Stimulated activated CD8-positive, alpha-beta memory T cell treated with anti-CD3 and anti-CD28 coated beads, Interleukin-7, amount 100 ng/mL, for 1 hour (primary cell): ENCODE data around the gene DLX2.
"Not testable (repeated sequence)": the region's sequence is repeated elsewhere in the genome, so short reads cannot be mapped to it uniquely, and the experiment has no call there.

ENCODE experiments used
- DNase-seq, 2 donors: peaks; one replicate each; pipeline ENCODE4 v3.0.0-alpha.2; 2020; ENCODE audit warnings: low read depth in 2 of 2

The DLX2 gene

DNA sequence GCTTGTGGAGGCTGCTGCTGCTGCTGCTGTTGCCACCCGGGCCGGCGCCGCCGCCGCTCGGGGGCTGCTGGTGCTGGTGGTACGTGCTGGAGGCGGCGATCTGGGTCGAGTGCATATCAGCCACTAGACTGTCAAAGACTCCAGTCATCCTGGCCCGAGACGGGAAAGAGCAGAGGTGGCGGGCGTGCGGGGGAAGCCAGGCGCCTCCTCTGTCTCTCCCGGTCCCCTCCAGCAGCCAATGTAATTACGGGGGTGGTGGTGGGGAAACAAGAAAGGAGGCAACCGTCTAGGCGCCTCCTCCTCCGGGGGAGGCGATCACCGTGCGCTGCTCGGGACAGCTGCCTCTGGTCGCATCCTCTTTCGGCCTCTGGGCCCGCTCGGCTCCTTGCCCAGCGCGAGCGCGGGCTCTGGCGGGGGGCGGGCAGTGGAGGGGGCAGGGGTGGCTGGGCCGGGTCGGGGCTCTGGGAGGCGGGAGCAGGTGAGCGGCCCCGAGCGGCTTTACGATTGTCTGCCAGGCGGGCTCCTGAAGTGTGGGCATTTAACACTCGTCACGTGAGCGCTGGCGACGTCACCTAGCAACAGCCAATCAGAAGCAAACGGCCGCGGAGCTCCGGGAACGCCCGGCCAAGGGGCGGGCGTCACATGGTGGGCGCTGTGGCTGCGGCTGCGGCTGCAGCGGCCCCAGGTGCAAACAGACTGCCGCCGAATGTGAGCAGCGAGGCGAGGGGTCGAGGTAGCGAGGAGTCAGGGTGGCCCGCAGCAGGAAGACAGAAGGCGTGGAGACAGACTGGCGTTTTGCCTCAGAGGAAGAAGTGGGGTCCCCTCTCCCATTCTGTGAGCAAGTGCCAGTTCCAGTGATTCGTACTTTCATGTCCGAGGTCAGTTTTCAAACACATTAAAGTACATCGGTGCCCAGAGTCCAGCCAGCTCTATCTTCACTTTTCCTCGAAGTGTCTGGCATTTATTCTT, at the start of gene DLX2:
DLX2 (minus strand) TSS at position 510 of the 969 bp plus-strand sequence; CDS start at position 148, 362 bp downstream.
- DNase-seq, result no peak

DNA sequence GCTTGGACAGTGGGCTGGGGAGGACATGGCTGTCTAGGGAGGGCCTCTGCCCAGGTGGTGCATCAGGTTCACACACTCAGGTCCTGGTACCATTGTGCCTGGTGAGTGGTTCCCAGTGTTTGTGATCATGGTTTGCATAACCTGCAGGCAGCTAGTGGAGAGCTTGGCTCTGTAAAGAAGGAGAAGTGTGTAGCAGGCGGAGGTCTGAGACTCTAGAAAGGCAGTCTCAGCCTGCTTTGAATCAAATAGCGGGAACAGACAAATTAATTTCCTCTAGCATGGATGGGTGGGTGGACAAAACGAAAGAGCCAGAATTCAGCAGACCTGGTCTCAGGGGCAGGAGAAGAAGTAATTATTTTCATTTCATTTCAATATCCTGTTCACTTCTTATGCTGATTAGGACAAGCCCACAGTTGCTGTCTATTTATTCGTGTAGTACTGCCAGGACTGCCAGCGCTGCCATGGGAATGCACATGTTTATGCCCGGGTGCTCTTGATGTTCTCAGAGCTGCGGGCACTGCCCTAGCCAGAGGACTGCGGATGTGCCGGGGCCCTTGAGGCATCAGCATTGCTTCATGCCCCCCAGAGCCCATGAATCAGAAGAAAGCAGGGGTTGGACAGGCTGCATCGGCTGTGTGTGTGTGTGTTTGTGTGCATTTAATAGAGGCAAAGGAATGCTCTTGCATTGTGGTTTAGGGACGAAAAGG, 45.4 kb upstream of the DLX2 start:
- no peak for DNase-seq

DNA sequence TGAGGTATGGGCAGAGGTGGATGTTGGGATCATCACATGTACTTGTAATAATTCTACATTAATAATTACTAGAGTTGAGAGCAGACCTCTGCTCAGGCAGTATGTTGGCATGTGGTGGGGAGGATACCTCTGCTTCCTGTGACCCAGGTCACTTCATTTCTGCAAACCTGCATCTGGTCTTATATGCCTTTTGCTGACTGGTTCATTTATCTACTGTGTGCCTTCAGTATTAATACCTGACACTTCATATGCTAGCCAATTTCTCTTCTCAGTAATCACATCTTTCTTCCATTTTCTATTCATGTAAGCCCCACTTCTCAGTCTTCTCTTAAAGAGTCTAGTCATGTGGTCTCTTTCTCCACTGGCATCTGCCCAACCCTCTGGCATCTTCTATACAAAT, 41.1 kb upstream of the DLX2 start:
- no peak for DNase-seq

DNA sequence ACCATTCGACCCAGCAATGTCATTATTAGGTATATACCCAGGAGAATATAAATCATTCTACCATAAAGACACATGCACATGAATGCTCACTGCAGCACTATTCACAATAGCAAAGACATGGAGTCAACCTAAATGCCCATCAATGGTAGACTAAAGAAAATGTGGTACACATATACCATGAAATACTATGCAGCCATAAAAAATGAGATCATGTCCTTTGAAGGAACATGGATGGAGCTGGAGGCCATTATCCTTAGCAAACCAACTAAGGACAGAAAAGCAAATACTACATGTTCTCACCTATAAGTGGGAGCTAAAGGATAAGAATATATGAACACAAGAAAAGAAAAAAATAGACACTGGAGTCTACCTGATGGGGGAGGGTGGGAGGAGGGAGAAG, 36.0 kb upstream of the DLX2 start:
- DNase-seq, result not testable (repeated sequence)

DNA sequence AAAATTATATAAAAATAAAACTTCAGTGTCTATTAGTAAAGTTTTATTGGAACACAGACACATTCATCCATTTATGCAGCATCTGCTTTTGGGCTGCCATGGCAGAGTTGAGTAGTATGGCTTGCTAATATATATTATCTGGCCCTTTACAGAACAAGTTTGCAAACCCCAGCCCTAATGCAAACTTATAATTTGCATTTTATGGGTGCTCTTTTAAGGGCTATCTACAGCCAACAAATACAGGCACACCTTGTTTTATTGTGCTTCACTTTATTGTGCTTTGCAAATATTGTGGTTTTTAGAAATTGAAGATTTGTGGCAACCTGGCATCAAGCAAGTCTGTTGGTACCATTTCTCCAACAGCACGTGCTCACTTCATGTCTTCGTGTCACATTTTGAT, 35.2 kb upstream of the DLX2 start:
- DNase-seq, result no peak

DNA sequence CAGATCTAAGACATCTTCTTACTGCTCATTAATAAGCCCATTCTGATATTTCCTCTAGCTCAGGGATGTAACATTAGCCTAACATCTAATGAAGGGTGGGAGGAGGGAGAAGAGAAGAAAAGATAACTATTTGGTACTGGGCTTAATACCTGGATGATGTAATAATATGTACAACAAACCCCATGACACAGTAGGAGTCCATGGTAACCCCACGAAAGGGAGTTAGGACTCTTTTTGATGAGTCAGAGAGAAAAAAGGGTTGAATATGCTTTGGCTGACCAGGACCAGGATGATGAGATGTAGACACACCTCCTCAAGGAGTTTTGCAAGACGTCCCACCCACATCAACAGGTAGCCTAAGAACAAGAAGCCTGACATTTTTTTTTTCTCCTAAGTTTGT, 34.4 kb upstream of the DLX2 start:
- no peak for DNase-seq

DNA sequence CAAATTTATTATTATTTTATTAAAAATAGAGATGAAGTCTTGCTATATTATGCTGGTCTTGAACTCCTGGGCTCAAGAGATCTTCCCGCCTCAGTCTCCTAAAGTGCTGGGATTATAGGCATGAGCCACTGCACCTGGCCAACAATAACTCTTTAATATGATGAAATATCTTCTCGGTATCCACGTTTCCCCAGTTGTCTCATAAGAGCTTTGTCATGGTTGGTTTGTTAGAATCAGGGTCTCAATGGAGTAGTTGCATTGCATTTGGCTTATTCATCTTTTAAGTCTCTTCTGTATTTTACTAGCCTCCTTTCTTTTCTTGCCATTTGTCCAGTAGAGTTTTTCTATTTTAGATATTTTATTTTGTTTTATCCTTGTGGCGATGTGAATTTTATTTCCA, 32.7 kb upstream of the DLX2 start:
- DNase-seq, result no peak

DNA sequence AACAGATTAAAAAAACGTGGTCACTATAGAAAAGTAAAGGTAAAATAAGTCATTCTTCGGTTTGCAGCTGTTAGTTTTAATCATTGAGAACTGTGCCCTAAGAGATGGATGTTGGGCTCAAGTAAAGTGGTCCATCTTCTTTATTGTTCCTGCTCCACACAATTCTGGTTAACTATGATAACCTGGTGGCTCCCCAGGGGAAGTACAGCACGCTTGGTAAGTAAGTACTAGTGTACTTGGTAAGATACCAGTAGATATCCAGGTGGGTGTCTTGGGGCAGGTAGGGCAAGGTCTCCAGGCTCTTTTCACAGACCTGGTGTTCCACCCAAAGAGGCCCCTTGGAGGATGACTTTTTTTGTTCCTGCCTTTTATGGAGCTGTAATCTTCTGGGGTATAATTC, 31.6 kb upstream of the DLX2 start:
- DNase-seq, result no peak

DNA sequence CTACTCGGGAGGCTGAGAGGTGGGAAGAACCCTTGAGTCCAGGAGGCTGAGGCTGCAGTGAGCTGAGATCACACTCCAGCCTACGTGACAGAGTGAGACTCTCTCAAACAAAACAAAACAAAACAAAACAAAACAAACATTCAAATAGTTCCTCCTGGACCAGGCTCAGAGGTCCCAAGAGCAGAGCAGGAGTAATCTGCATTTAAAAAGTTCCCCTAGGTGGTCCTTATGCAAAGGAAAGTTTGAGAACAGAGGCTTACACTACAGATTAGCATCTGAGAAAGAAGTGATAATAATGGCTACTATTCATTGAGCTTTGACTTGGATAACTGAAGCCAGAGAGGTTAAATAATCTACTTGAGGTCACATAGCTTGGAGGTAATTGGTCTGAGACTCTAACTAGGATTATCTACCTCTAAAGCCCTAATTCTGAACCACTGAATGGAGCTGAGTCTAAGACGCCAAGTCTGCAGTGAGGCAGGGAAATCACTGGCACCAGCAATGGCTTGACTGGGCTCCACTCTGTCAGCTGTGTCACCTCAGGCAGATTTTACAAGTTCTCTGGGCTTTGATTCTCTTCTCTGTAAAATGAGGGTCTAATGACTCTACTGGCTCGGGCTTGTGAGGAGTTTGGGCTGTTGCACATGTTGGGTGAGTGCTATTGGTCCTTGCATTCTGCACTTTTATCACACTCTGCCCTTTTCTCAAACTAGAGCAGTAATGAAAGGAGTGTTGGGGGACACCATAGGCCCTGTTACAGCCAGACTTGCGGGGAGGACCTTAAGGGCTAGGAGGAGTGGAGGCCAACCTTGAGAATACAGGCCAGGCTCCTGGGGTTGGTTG, 29.2 kb upstream of the DLX2 start:
- no peak for DNase-seq

DNA sequence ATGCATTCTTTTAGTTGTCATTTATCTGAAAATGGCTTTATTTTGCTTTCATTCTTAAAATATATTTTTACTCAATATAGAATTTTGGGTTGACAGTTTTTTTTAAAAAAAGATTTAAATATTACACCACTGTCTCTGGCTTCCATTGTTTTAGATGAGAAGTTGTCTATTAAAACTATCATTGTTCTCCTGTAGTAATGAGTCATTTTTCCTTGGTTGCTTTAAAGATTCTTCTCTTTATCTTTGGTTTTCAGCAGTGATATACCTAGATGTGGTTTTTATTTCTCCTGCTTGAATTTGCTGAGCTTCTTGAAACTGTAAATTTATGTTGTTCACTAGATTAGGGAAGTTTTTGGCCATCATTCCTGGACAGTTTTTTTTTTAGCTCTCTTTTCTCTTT, 26.7 kb upstream of the DLX2 start:
- DNase-seq, result no peak

DNA sequence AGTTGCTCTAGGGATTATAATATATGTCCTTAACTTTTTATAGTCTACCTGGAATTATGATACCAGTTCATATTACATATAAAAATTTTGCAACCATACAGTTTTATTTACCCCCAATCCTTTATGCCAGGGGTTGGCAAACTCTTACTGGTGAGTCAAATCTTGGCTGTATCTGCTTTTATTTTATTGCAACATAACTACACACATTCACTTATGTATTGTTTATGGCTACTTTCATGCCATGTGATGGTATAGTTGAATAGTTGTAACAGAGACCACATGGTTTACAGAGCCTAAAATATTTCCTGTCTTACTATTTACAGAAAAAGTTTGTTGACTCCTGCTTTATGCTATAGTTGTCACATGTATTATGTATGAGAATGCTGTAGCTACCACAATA, 25.8 kb upstream of the DLX2 start:
- no peak for DNase-seq

DNA sequence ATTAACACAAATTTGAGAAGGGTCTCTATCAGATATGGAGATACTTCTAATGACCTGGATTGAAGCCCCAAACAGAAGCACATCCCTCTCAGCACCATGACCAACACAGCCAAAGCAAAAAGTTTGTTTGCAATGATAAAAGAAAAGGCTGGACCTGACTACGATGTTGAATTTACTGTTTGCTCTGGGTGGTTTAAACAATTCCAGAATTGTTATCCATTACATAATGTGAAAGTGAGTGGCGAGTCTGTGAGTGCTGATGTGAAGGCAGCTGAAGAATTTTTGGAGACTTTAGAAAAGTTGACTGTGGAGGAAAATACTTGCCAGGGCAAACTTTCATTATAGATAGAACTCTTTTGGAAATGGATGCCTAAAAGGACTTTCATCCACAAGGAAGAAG, 17.4 kb upstream of the DLX2 start:
- no peak for DNase-seq

DNA sequence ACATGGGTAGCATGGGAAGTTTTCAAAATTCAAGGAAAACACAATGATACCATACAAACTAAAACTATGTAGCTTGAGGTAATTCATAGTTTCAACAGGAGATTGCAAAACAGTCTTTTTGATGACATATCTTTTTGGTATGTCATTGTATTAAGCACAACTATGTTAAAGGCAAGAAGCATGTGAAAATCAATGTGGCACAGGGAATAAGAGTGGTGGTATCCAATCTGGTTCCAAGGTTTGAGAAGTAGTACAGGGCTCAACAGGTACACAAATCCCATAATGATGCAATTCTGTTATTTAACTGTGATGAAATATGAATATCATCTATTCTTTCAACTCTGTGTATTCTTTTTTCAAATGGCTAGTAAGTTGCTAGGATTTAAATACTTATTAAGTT, 16.4 kb upstream of the DLX2 start:
- no peak for DNase-seq

DNA sequence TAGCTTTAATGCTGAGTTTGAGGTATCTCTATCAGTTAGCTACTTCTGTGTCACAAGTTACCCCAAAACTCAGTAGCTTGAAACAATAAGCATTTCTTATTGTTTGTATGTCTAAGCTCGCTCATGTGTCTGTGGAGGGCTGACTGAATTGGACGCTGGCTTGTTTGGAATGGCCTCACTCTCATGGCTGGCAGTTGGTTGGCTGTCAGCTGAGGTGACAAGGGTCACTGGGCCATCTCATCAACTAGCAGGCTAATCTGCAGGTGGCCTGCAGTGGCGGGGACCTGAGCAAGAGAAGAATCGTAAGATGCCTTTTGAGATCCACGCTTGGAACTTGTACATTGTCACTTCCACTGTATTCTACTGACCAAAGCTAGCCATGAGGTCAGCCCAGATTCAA, 13.4 kb upstream of the DLX2 start:
- no peak for DNase-seq

DNA sequence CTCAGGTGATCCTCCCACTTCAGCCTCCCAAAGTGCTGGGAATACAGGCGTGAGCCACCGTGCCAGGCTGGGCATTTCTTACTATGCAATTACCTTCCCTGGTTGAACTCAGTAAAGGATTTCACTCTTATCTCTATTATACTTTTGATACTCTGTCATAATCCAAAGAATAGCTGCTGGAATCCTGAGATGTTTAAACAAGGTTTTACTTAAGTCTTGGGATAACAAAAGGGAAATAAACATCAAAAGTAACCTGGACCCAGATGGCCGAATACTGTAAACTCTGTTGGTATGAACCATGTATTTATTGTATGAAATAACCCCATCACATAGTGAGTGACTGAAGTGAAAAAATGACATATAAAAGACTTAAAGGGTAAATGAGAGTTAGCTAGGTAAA, 11.9 kb upstream of the DLX2 start:
- no peak for DNase-seq

DNA sequence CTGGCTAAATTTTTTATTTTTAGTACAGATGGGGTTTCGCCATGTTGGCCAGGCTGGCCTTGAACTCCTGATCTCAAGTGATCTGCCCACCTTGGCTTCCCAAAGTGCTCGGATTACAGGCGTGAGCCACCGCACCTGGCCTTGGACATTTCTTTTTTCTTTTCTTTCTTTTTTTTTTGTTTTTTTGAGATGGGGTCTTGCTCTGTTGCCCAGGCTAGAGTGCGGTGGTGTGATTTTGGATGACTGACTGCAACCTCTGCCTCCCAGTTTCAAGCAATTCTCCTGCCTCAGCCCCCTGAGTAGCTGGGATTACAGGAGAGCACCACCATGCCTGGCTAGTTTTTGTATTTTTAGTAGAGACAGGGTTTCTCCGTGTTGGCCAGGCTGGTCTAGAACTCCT, 11.5 kb upstream of the DLX2 start:
- not testable (repeated sequence) for DNase-seq

DNA sequence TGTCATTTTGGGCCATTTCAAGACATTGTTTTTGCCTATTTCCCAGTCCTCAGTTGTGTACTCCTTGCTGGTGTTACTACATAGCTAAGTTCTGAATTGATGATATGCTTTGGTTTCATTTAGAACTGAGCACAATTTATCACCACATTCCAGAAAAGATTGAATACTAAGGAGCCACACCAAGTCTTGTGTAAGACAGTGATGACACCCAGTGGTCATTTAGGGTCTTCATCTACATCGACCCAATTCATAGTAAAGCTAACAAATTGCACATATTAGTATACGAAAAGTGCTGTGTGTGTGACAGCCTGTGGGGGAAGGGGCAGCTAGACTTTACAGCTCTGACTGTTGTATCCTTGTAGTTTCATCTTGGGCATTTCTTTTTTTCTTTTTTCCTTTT, 10.9 kb upstream of the DLX2 start:
- DNase-seq, result no peak

DNA sequence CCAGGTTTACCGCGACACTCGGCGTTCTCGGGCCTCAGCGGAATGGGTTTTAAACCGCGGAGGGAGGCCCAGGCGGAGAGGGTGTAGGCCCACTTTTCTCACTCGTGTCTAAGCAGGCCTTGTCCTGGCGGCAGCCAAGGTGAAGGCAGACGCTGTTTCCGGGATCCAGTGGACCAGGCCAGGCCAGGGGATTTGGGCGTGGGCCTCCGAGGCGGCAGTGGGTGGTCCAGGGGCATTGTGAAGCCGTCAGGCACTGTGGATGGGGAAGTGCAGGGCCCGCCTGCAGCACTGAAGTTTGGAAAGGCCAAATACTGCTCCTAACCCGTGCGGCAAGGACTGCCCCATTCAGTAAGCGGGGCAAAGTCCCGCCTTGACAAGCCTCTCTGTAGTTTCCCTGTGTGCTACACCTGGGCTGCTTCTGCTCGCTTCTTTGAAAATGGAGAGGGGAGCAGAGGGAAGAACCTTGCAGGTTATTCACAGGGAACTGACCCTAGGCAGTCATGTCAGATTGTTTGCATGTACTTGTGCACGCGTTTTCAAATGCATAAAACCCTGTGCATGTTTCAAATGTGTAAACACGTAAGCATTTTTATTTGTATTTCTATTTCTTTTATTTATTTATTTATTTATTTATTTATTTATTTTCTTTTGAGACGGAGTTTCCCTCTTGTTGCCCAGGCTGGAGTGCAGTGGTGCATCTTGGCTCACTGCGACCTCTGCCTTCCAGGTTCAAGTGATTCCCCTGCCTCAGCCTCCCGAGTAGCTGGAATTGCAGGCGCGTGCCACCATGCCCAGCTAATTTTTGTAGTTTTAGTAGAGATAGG, 7.5 kb upstream of the DLX2 start:
- no peak for DNase-seq

DNA sequence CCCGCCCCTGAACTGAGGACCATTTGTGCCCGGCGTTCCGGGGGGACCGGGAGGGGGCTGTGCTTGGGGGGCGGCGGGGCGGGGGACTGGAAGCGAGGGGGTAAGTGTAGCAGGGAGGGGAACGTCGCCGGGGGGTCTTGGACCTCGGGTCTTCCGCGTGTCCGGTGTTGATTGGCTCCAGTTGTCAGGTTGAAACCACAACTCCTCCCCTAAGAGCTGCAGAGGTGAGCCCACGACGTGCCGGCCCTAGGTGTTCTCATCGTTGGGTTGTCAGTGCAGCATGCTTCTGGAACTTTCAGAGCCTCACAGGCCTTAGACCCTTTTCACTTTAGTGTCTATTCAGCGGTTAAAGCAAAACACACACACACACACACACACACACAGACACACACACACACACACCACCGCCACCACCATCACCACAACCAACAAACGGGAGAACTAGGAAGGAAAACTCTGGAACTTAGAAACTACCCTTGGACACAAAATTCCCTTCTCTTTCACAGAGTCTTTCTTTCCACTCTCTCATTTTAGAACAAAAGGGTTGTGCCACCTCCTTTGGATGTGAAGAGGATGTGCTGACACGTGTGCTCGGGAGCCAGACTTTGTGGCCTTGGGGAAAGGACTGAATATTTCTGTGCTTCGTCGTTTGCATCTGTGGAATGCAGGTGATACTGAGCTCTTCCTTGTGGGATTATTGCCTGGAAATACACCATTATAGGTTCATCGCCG, 6.7 kb upstream of the DLX2 start:
- DNase-seq, result no peak

DNA sequence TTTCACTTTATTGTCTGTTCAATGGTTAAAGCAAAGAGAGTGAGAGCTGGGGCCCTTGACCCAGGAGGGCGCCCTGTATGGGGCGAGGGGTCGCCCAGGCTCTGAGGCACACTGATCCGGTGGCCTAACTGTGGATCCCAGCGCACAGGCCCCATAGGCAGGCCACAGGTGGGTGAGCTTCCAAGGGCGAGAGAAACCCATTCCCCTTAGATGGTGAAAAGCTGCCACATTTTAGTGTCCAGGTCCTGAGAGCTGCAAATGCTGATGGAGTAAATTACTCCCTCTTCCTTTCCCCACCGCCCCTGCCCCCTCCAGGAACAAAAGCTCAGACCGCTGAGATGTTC, 5.9 kb upstream of the DLX2 start:
- DNase-seq, result no peak
